GM21390 (cell line): ENCODE results near the gene NT5DC3.

Experiments used
- ATAC-seq: cut with Tn5 transposase; IDR thresholded peaks from one replicate; pipeline ENCODE4 v1.9.1; 2021; ENCODE audit not compliant: unreplicated experiment

Gene NT5DC3

GRCh38 chr12:103756443-103756842, 84.6 kb downstream of the NT5DC3 start:
- no peak for ATAC-seq

GRCh38 chr12:103755425-103755824, 85.6 kb downstream of the NT5DC3 start:
- ATAC-seq: no peak

GRCh38 chr12:103751600-103751999, 89.4 kb downstream of the NT5DC3 start:
- no peak for ATAC-seq

- no peak for ATAC-seq
These were observed 89.9 kb downstream of the NT5DC3 start for GRCh38 chr12:103751171-103751570.

- no peak for ATAC-seq
These were observed 92.2 kb downstream of the NT5DC3 start for GRCh38 chr12:103748875-103749274.

- no peak for ATAC-seq
These were observed 93.0 kb downstream of the NT5DC3 start for GRCh38 chr12:103748002-103748401.

- ATAC-seq: no peak
These were observed 95.1 kb downstream of the NT5DC3 start for GRCh38 chr12:103745962-103746361.

- no peak for ATAC-seq
These were observed 97.2 kb downstream of the NT5DC3 start for GRCh38 chr12:103743788-103744187.

- ATAC-seq: no peak
These were observed 98.6 kb downstream of the NT5DC3 start for GRCh38 chr12:103742349-103742932.

GRCh38 chr12:103737881-103738280, 103.2 kb downstream of the NT5DC3 start:
- no peak for ATAC-seq

- ATAC-seq: no peak
These were observed 104.5 kb downstream of the NT5DC3 start for GRCh38 chr12:103736572-103736971.

GRCh38 chr12:103735291-103735690, 105.7 kb downstream of the NT5DC3 start:
- no peak for ATAC-seq

GRCh38 chr12:103734863-103735262, 106.2 kb downstream of the NT5DC3 start:
- ATAC-seq: no peak

- ATAC-seq: no peak
These were observed 109.5 kb downstream of the NT5DC3 start for GRCh38 chr12:103731539-103731938.

GRCh38 chr12:103729499-103729898, 111.5 kb downstream of the NT5DC3 start:
- ATAC-seq: no peak

GRCh38 chr12:103728323-103728722, 112.7 kb downstream of the NT5DC3 start:
- no peak for ATAC-seq

GRCh38 chr12:103727638-103728037, 113.4 kb downstream of the NT5DC3 start:
- no peak for ATAC-seq

GRCh38 chr12:103725398-103725797, 115.6 kb downstream of the NT5DC3 start:
- ATAC-seq: no peak
